Psoas muscle (tissue), 8 donors: Measurements from ENCODE around the gene SIL1. TPM values are rescaled to one million over a fixed set of nuclear protein-coding genes. Genes with fewer than 3 reads are reported as not detected.
"Not testable (repeated sequence)": the region's sequence is repeated elsewhere in the genome, so short reads cannot be mapped to it uniquely, and the experiment has no call there.

Experiments used
- ATAC-seq, 4 donors: fragments of 200-7000 bp; cut with Tn5 transposase; one replicate each; pipeline ENCODE4 v1.9.1; 2020; ENCODE audit warnings: moderate library complexity in 3 of 4, mild to moderate bottlenecking in 2 of 4
- DNase-seq, 2 donors: peaks; one replicate each; pipeline ENCODE4 v3.0.0-alpha.2; 2020
- H3K27ac ChIP-seq: fragments of 200-600 bp; one replicate; pipeline ENCODE4 v1.8.0; 2022
- H3K27me3 ChIP-seq, 3 donors: fragments of 200-600 bp in 1 of 3; one replicate each; pipeline versions ENCODE4 v1.6.1 to v1.8.0; 2013 to 2022; ENCODE audit warnings: low read length in 2 of 3, mild to moderate bottlenecking in 2 of 3, moderate library complexity in 1 of 3; ENCODE audit not compliant: insufficient read depth in 3 of 3
- H3K36me3 ChIP-seq, 2 donors: fragments of 200-600 bp in 1 of 2; one replicate each; pipeline versions ENCODE4 v1.6.1 to v1.8.0; 2013 to 2022; ENCODE audit warnings: low read depth in 1 of 2, mild to moderate bottlenecking in 1 of 2, moderate library complexity in 1 of 2; ENCODE audit not compliant: insufficient read depth in 1 of 2
- H3K4me1 ChIP-seq: fragments of 200-600 bp; one replicate; pipeline ENCODE4 v1.8.0; 2022
- H3K4me3 ChIP-seq: fragments of 200-600 bp; one replicate; pipeline ENCODE4 v1.8.0; 2022; ENCODE audit warnings: mild to moderate bottlenecking
- H3K9me3 ChIP-seq: fragments of 200-600 bp; one replicate; pipeline ENCODE4 v1.8.0; 2022
- WGBS, 3 donors: extraction: QIAGEN DNeasy Blood & Tissue Kit; methylation state at CpG; one replicate each; pipeline versions ENCODE4 v1.1.6 to v1.1.7; 2013; 5-methylcytosine and 5-hydroxymethylcytosine counted together
- intact Hi-C, 2 donors: fragments of 100-400 bp; cut with DNase I; formaldehyde crosslinking; loops; one replicate each; pipeline versions ENCODE4 v1.11.0 to v1.14.2; 2022
- polyA plus RNA-seq, 3 donors: library from polyadenylated mRNA; stranded (reverse); fragments of 200-250 nt; gene quantifications; one replicate each; pipeline ENCODE4 v1.2.3, GENCODE V29; 2013
- total RNA-seq, 4 donors: library from RNA; stranded (reverse); fragmentation: NEBNext Ultra II Directional in 2 of 4; extraction: Animal tissue kit (Norgen Biotek cat#: 25700) in 2 of 4; gene quantifications; one replicate each; pipeline versions ENCODE4 v1.2.1 to v1.2.4, GENCODE V29; 2021 to 2023
- TF ChIP-seq, protein P1 (sequence below): fragments of 200-600 bp; IDR thresholded peaks from one replicate; pipeline ENCODE4 v1.8.0; 2022; ENCODE audit warnings: antibody characterized with exemption
- donor health status: healthy with polysubstance abuse.
- donor health status: DM: no; HTN: no; CAD: no; lungs with moderate emphysema.
- donor health status: Bipolar disorder and iron deficiency.
- donor health status: healthy.
- donor health status: DM: yes; HTN: yes; CAD: no.
- donor health status: DM: no; HTN: no; CAD: no.
- donor health status: DM: no; HTN: no; CAD: no.
- donor health status: DM: yes; HTN: yes; CAD: no.

Gene SIL1
- total and polyA plus RNA-seq, 7 donors = 27.1 to 52.9 (median 41.0) TPM

- Histone ChIP-seq H3K36me3 (peaks cover 9 to 44% of the 10 kb centered on the region in 2 donors), H3K27me3 (no peaks in the 10 kb centered on the region), H3K27ac (no peak overlapping the region), H3K4me1 (no peaks in the 10 kb centered on the region), H3K4me3 (no peak overlapping the region), H3K9me3 (no peaks in the 10 kb centered on the region)
- DNase-seq = no peak
- 94 to 98% (median 94%) methylated on average over 5 of the region's 5 CpGs for WGBS, 3 donors
- ATAC-seq = no peak
- intact Hi-C loops = no loop called here
- TF ChIP-seq, protein P1, sequence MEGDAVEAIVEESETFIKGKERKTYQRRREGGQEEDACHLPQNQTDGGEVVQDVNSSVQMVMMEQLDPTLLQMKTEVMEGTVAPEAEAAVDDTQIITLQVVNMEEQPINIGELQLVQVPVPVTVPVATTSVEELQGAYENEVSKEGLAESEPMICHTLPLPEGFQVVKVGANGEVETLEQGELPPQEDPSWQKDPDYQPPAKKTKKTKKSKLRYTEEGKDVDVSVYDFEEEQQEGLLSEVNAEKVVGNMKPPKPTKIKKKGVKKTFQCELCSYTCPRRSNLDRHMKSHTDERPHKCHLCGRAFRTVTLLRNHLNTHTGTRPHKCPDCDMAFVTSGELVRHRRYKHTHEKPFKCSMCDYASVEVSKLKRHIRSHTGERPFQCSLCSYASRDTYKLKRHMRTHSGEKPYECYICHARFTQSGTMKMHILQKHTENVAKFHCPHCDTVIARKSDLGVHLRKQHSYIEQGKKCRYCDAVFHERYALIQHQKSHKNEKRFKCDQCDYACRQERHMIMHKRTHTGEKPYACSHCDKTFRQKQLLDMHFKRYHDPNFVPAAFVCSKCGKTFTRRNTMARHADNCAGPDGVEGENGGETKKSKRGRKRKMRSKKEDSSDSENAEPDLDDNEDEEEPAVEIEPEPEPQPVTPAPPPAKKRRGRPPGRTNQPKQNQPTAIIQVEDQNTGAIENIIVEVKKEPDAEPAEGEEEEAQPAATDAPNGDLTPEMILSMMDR = no peak
Observed at GRCh38 chr5:139017624-139018023, 180.5 kb downstream of the SIL1 start.

DNA sequence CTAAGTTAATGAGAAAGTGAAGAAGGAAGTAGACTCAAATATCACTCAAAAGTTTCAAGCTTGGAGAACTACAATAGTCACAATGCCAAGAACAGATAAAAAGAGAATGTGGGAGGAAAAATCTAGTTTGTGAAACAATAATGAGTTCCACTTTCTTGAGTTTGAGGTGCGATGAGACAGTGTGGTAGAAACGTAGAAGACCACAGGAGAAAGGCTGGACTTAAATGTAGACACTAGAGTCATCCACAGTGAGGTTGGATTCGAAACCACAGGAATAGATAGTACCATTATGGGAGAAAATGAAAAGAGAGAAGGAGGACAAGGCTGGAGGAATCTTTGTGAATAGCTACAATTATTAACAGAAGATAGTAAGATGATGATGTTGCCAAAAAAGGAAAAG is 182.0 kb downstream of the SIL1 start:
- Histone ChIP-seq H3K9me3 (no peaks in the 10 kb centered on the region), H3K27me3 (no peaks in the 10 kb centered on the region), H3K36me3 (peaks cover 9 to 42% of the 10 kb centered on the region in 2 donors), H3K27ac (no peak overlapping the region), H3K4me3 (no peak overlapping the region), H3K4me1 (no peaks in the 10 kb centered on the region)
- TF ChIP-seq, protein P1 = no peak
- no peak for DNase-seq
- WGBS, 3 donors = 97 to 100% (median 97%) methylated on average over 3 of the region's 3 CpGs
- intact Hi-C loops = no loop called here
- no peak for ATAC-seq

DNA sequence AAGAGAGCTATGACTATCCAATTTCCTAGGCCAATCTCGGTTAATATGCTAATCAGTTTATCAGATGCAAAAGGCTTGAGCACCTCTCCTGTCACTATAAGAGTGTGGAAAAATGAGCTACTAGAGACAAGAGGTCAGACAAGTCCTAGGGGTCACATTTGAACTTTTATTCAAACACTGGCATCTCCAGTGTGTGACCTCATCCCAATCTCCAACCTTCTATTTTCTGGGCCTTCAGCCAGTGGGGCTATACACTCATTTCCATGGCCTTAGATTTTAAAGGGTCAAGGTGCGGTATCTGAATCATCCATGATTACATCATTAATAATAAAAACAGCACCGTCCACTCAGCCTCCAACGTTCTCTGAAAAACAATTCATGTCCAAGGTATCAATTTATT is 183.4 kb downstream of the SIL1 start:
- H3K27ac ChIP-seq = no peak overlapping the region
- TF ChIP-seq, protein P1 = no peak
- H3K9me3 ChIP-seq = no peaks in the 10 kb centered on the region
- H3K36me3 ChIP-seq = peaks cover 6 to 28% of the 10 kb centered on the region in 2 donors
- intact Hi-C loops = no loop called here
- DNase-seq (no peak), ATAC-seq (no peak)
- H3K4me1 ChIP-seq = no peaks in the 10 kb centered on the region
- WGBS, 3 donors = 80 to 85% (median 83%) methylated on average over 4 of the region's 4 CpGs
- no peak overlapping the region for H3K4me3 ChIP-seq
- no peaks in the 10 kb centered on the region for H3K27me3 ChIP-seq

GRCh38 chr5:139012176-139012575 is 186.0 kb downstream of the SIL1 start:
- intact Hi-C loops = no loop called here
- no peak overlapping the region for H3K27ac ChIP-seq
- no peaks in the 10 kb centered on the region for H3K4me1 ChIP-seq
- no peak overlapping the region for H3K4me3 ChIP-seq
- H3K9me3 ChIP-seq = no peaks in the 10 kb centered on the region
- WGBS, 3 donors = 77 to 89% (median 81%) methylated on average over 4 of the region's 4 CpGs
- no peak for ATAC-seq
- H3K27me3 ChIP-seq = no peaks in the 10 kb centered on the region
- DNase-seq = no peak
- peaks cover 2 to 9% of the 10 kb centered on the region in 2 donors for H3K36me3 ChIP-seq
- TF ChIP-seq, protein P1 = no peak

- ATAC-seq, H3K36me3 ChIP-seq, H3K4me3 ChIP-seq, H3K9me3 ChIP-seq, intact Hi-C loops, H3K4me1 ChIP-seq, H3K27me3 ChIP-seq, H3K27ac ChIP-seq, DNase-seq: not testable (repeated sequence)
- 77 to 85% (median 79%) methylated on average over 11 to 16 of the region's 25 CpGs for WGBS, 3 donors
Observed at GRCh38 chr5:139011156-139011555, 187.0 kb downstream of the SIL1 start.
